ENCODE results near the gene SUGCT.

DNA sequence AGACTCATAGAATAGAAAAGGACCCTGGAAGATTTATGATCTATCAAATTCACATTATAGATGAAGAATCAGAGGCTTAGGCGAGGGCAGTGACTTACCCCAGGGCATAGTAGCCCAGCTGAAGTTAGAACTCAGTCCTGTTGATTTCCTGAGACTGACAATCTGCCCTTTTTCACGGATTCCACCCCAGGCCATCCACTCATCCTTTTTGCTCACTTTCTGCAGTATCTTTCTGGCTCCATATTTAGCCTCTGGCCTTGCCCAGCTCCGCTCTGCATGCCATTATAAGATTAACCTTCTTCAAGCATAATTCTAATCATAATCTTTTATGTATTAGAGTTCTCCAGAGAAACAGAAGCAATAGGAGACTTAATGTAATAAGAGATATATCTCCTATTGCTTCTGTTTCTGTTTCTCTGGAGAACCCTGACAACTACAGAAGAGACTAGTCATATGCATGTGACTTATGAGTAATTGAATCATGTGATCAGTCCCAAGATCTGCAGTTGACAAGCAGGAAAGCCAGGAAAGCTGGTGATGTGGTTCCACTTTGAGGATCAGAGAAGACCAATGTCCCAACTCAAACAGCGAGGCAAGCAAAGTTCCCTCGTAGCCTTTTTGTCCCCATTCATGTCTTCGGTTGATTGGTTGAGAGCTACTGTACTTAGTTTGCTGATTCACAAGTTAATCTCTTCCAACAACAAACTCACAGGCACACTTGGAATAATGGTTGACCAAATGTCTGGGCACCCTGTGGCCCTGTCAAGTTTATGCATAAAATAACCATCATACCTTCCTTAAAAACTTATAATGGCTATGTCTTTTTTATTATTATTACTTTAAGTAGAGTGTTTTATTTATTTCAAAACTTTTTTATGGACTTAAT, 412.1 kb downstream of the SUGCT start:
- no peak for TF ChIP-seq ZSCAN31 (CRISPR knock-in tag; IDR thresholded peaks at IDR 0.05; ENCODE audit: low read depth)
- no peak for TF ChIP-seq ELF1 (CRISPR knock-in tag; IDR thresholded peaks at IDR 0.05)
- TF ChIP-seq KLF15 (CRISPR knock-in tag; IDR thresholded peaks at IDR 0.05; ENCODE audit: borderline replicate concordance), result no peak
- no peak for TF ChIP-seq KDM3A (CRISPR knock-in tag; IDR thresholded peaks at IDR 0.05; ENCODE audit: low read depth)
- TF ChIP-seq, protein P1, sequence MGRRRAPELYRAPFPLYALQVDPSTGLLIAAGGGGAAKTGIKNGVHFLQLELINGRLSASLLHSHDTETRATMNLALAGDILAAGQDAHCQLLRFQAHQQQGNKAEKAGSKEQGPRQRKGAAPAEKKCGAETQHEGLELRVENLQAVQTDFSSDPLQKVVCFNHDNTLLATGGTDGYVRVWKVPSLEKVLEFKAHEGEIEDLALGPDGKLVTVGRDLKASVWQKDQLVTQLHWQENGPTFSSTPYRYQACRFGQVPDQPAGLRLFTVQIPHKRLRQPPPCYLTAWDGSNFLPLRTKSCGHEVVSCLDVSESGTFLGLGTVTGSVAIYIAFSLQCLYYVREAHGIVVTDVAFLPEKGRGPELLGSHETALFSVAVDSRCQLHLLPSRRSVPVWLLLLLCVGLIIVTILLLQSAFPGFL (CRISPR knock-in tag; IDR thresholded peaks at IDR 0.05), result no peak
- TF ChIP-seq ZNF660 (CRISPR knock-in tag; IDR thresholded peaks at IDR 0.05; ENCODE audit: borderline replicate concordance, low read depth), result no peak
- no peak for TF ChIP-seq CHCHD3 (CRISPR knock-in tag; IDR thresholded peaks at IDR 0.05)
- TF ChIP-seq POLR2A (IDR thresholded peaks at IDR 0.05; ENCODE audit: insufficient read depth in 1 of 2, low read depth in 2 of 2, low read length in 2 of 2), result no peak
- TF ChIP-seq ZSCAN12 (CRISPR knock-in tag; IDR thresholded peaks at IDR 0.05), result no peak
- no peak for TF ChIP-seq IRF2 (CRISPR knock-in tag; IDR thresholded peaks at IDR 0.05)
- TF ChIP-seq, protein P2, sequence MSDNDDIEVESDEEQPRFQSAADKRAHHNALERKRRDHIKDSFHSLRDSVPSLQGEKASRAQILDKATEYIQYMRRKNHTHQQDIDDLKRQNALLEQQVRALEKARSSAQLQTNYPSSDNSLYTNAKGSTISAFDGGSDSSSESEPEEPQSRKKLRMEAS (IDR thresholded peaks at IDR 0.05), result no peak
